CD4-positive, alpha-beta T cell treated with Interleukin-15 for 1 hour (primary cell): ENCODE results near the gene TTR.
A peak's percentile ranks its signal among the peaks of the same experiment; 100 is the strongest.

Experiments used
- DNase-seq: peaks from one replicate; pipeline ENCODE4 v3.0.0-alpha.2; 2020

The TTR gene

DNA sequence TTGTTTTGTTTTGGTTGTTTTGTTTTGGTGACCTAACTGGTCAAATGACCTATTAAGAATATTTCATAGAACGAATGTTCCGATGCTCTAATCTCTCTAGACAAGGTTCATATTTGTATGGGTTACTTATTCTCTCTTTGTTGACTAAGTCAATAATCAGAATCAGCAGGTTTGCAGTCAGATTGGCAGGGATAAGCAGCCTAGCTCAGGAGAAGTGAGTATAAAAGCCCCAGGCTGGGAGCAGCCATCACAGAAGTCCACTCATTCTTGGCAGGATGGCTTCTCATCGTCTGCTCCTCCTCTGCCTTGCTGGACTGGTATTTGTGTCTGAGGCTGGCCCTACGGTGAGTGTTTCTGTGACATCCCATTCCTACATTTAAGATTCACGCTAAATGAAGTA, at the start of gene TTR:
Gene TTR (plus strand): TSS at position 250 of the 400 bp plus-strand sequence. CDS start 26 bp downstream, at position 276.
- DNase-seq, result no peak

DNA sequence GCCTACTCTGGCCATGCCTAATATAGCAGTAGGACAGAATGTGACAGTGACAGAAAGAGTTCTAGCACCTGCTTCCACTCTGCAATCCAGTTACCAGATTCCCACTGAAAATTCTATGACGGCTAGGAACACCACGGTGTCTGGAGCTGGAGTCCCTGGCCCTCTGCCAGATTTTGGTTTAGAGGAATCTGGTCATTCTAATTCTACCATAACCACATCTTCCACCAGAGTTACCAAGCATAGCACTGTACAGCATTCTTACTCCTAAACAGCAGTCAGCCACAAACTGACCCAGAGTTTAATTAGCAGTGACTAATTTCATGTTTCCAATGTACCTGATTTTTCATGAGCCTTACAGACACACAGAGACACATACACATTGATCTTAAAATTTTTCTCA, 45.2 kb upstream of the TTR start:
- DNase-seq, result no peak

DNA sequence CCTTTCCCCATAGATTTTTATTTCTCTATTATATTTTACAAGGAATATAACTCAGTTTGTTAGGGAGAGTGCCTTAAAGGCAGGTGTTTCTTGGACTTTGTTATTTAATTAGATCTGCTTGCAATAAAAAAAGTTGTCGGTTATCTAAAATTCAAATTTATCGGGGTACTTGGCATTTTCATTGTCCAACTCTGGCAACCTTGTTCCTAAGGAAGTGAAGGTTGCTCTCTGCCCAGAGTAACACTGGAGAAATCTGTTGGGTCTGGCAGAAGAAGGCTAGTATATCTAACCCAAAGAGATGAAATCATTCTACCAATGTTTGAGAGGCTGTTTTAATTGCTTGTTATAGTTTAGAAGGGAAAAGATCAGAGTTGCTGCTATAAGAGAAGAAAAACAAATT, 42.8 kb upstream of the TTR start:
- no peak for DNase-seq

DNA sequence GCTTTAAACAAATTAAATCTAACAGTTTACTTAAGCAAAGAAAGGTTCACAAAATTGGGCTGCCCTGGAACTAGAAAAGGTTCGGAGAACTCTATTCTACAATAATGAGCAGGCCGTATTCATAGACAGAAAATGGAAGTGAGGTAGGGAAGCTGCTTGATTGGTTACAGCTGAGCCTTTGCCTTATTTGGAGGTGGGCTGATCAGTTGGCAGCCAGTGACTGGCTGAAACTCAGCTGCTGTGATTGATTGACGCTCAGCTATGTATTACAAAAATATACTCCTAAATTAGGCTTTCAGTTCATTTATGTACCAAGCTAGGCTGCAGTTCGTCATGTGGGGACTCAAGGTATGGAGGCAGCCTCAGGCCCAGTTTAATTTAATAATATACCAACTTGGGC, 42.3 kb upstream of the TTR start:
- no peak for DNase-seq

DNA sequence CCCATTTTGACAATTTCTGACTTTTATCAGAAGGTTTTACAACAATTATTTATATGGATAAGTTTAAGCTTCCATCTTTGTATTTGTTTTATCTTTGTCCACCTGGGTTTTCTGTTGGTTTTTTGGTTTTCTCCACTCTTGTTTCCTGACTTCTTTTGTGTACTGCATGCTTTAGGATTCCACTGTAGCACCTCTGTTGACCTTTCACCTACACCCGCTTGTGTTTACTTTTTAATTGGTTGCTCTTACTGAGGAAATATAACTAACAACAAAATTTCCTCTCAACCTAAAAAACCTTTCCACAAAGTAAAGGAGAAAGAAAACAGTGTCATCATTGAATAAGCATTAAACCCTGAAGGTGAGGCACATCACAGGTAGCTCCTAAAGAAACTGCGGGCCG, 39.8 kb upstream of the TTR start:
- no peak for DNase-seq

DNA sequence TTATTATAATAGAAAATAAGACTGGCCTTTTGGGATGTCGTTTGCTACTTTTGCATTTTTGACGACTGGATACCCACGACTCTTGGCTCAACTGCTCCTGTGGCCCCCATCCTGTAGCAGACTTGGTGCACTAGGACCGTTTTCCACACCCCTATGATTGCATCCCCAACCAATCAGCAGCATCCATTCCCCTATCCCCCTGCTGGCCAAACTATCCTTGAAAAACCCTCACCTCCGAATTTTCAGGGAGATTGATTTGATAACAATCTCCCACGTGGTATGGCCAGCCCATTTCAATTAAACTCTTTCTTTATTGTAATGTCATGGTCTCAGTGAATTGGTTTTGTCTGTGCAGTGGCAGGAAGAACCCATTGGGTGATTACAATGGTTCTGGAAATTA, 37.9 kb upstream of the TTR start:
- DNase-seq, result no peak

DNA sequence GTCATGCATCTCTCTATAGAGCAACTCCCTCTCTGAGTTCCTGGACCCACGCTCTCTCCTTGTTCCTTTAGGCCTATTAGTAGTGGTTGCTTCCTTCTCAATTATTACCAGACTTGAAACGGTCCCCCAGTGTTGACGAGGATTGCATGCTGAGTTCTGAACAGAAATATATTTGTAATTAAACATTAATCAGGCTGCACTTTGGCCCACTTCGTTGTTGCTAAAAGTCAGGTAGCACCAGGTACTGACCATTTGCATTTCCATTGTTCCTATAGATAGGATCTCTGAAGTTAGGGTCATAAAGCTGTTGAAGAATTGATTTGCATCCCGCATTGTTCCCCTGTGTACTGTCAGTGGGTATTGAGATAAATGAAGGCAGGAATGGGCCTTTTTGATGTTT, 36.9 kb upstream of the TTR start:
- no peak for DNase-seq

DNA sequence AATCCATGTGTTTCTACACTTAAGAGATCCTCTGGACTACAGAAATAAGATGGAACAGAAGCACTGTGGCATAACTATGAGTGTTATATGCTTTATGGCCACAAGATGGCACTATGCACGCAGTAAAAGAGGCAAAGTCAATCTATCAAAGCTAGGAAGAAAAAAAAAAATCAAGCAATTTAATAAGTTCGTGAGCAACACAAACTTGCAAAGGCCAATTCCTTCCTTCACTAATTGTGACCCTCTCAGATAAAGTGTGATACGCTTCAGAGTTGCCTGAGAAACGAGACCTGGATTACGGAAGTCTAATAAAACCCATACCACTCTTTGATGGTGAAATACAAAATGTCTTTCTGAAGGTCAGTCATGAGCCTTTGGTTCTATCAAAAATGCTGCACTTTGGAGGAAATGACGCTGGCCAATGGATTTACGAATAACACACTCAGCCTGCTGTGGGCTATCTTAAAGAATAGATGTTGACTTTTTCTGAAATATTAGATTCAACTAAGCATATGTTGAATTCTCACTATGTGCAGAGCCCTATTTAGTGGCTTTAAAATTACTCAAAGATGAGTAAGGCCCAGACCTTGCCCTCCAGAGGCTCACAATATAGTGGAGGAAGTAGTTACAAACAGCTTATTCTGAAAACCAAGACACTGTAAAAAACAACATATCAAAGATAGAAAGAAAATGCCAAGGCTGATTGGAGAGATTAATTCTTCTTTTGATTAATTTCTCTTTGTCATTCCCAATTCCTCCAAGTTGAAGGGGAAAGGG, 35.5 kb upstream of the TTR start:
- peak; percentile 27 for DNase-seq

DNA sequence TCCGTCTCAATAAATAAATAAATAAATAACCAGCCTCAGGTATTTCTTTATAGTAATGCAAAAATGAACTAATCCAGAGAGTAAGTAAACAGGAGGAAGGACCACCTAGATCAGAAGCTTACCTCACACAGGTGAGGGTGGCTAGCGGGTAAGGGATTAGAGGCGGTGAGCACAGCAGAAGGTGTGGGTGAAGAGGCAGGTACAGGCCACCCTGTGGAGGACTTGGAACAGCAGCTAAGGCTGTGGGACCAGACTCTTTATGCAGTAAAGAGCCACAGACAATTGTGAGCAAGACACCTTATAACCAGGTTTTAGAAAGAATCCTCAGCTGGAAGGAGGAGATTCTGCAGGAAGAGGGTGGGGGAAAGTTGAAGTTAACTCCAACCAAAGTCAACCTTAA, 34.2 kb upstream of the TTR start:
- no peak for DNase-seq

DNA sequence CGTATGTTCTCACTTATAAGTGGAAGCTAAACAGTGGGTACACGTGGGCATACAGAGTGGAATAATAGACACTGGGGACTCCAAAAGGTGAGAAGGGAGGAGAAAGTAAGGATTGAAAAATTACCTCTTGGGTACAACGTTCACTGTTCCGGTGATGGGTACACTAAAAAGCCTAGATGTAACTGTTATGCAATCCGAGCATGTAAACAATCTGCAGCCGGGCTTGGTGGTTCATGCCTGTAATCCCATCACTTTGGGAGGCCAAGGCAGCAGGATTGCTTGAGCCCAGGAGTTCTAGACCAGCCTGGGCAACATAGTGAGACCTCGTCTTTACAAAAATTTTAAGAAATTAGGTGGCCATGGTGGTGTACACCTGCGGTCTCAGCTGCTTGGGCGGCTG, 33.1 kb upstream of the TTR start:
- no peak for DNase-seq

DNA sequence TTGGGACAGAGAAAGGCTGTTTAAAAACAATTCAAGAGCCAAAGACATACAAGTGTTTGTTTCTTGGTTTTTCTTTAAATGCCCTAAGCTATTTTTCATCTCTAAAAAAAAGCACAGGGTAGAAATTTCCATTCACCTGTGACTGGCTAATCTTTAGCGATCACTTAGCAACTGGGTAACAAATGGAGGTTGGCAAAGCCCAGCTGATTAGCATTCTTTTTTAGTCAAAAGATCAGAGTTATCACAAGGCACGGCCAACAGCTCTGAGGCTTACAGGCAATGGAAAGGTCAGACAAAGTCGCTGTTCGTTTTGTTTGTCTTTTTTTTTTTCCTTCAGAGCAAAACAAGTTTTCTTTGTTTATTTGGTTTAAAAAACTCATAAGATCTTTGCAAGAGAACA, 29.0 kb upstream of the TTR start:
- DNase-seq, result no peak

DNA sequence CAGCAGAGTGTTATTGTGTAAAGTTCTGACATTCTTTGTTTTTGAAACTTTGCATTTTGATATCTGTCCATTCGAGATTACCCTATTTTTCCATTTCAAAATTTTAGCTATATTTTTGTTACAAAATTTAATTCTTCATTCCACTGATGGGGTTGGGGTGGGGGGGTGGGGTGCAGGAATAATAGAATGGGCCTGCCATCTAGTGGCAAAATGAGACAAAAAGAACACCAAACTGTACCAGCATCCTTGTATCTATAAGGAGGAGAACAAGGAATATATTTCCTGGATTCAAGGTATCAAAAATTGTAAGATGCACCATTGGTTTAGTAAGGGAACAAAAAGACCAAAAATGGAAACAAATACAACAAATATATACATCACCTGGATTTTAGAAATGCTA, 27.9 kb upstream of the TTR start:
- no peak for DNase-seq

DNA sequence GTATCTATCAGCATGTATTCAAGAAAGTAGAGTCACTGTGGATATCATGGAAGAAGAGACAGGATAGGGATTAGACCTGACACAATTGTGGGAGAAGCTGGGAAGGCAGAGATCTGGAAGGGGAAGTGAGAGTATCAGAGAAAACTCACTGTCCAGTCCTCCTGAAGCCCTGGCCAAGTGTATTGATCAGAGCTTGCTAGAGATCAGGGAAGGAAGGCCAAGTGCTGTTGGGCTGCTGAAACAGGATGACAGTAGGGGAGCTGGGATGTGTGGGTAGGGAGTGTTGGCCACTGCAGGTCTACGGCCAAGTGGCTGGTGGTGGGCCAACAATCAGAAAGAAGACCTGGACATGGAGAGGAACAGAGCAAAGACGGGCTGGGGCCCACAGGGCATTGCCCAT, 26.3 kb upstream of the TTR start:
- DNase-seq, result no peak

DNA sequence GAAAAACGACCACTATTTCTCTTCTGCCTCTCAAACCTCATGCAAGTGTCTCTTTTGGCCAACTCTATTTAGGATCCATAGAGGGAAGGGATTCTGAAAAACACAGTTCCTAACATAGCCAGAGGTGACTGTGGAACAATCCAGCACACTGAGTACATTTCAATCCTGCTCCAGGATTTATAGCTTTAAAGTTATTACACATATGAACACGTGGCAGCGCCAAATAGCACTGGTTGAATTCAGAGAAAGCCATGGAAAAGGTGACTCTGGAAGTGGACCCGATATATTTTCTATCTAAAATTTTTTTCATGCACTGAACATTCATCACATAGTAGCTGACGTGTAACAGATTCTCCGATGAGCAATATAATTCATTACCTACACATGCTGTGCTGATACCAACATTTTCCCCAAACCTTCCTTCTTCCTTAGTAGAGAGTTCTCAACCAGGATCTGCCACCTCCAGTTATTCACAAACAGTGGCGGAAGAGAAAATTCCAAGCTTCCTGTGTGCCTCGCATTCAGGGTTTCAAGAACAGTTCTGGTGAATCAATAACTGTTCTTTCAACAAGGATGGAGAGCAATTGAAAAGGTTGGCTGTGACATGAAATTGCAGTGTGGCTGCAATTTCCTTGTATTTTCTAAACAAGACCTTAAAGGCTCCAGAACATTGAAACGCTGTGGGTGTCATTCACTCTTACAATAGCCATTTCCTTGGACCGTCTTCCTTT, 25.7 kb upstream of the TTR start:
- DNase-seq, result no peak

DNA sequence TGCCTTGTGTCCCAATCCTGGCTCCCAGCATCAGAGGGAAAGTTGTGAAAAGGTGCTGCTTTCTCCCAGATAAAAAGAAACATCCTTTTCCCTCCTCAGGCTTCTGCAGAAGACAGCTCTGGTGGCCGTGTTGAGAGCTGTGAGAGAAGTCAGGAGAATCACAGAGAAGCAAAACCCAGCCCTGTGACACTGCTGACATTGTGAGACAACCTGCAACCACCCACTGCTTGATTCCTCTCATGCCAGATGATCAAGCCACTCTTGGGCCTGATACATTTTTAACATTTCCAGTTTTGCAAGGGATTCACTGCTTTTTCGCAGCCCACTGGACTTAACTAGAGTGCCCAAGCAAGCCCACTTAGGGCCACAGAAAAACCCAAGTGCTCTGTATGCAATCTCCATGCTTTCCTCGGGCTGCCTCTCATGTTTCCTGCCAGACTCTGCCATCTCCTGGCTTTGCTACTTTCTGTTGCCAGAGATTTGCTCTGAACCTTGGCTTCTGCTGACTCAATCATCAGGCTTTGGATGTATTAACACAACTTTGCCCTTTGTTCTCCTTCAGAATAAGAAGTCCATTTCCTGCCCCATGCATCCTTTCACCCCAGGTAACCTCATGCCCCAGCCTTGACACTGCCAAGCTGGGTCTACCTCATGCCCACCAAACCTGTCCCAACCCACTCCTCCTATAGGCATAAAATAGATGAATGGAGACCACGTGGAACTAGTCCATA, 24.9 kb upstream of the TTR start:
- DNase-seq, result no peak

DNA sequence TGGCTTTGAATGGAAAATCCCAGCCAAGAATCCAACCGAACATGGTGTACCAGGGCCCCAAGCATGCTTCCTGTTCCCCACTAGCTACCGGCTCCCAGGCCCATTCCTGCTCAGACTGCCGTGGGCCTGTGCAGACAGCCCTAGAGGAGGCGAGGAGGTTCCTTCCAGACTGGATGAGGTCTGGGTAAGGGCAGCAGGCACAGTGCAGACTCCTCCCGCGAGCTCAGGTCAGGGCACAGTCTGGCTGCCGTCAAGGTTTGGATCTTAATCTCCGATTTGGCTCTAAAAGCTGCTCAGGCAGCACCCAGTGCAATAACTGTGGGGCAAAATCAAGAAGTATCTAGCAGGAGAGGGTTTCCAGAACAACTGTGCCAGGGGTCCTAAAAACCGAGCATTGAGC, 19.3 kb upstream of the TTR start:
- DNase-seq, result no peak

DNA sequence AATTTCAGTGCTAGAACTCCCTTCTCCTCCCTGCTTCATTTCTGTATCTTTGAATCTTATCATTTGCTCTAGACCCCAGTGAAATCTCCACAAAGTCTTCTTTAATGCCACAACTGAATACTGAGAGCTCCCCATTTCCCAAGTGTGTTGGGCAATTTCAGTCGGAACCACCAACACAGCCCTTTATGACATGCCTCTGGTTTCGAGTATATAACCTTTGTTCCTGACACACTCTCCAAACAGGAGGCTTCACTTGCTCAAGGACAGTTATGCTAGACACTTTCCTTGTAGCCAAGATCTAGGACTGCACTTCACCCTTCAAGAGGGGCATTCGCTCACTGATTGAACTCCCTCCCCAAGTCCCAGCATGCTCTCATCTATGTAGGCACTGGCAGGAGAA, 18.6 kb upstream of the TTR start:
- DNase-seq, result no peak

DNA sequence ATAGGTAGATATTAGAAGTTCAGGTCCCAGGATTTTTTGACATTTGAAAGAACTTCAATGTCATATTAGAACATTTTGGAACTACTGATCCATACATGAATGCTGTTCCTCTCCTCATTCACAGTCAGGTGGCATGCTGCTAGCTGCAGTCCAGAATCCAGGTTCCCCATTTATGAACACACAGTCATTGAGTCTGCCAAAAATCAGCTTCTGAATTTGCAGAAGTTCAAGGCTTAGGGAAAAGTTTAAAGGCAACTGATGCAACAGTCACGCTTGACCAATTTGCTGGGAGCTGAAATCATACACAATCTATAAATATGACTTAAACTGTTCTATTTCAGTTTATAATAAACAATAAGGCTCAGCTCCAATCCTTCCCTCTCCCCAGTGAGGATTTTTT, 17.3 kb upstream of the TTR start:
- DNase-seq, result no peak

DNA sequence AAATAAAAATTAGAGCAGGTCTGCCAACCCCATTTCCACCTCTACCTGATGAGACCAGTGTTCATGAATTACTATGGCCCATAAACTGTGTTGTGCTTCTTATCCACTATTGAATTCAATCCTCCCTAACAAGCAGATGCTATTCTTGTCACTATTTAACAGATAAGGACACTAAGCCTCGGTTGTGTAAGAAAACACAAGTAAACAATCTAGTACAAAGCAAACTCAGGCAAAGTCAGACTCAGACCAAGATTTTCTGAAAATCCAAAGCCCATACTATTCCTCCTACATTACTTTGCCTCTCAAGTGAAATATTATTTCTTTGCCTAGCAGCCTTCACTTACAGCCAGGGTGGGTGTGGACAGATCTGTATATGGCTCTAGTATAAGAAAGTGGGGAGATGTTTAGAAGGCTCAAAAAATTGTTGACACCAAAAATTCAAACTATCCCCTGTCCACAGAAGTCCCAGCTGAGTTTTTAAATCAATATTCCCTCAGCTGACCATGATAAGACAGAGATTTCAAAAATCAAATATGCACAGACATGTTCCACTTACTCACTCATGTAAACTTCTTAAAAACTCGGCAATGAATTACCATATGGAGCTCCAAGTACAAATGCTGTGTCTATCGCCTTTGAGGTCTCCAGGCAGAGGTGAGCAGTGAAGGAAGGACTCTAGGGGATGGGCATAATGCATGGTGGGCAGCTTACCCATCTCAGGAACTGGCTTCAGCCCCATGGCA, 16.0 kb upstream of the TTR start:
- no peak for DNase-seq

DNA sequence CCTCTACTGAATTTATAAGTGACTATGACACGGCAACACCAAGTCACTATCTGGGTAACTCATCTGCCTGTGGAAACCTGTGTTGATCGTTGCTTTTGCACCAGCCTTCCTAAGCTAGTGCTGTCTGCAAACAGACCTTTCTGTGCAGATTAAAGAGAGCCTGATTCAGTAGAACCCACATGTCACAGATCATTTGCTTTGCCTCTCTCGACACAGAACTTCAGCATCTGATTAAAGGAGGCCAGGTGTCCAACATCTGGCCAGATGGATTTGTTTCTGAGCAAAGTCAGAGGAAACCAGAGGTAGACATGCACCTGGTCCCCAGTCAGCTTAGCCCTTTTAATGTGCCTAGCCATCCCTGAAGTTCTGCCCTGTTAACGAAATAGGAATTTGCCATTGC, 15.0 kb upstream of the TTR start:
- DNase-seq, result no peak

DNA sequence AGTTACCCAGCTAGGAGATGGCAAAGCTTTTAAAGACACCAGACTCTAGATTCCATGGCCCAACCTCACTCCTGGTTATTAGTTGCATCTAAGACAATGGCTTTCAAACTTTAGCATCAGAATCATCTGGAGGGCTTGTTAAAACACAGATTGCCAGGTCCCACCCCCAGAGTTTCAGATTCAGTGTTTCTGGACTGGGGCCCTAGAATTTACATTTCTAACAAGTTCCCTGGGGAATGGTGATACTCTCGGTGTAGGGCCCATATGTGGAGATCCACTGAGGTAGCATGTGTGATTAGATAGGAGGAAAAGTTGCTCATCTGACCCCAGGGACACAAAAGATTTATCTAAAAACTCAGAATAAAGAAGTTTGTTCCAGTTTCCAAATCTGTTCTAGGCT, 14.5 kb upstream of the TTR start:
- DNase-seq, result no peak

DNA sequence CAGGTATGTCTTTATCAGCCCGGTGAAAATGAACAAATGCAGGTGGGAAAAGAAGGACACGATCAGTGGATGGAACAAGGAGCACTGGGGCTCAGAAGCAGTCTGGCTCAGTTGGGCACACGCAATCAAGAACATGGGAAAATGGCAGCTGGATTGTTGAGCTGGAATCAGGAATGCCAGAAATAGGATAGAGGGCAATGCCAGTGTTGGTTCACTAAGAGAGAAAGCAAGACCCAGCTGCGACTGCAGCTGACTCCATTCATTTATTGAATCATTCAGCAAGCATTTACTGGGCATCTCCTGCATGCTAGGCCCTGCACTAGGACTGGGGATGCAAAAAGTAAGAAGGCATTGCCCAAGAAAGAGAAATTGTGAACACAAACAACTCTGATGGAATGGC, 13.6 kb upstream of the TTR start:
- DNase-seq, result no peak

DNA sequence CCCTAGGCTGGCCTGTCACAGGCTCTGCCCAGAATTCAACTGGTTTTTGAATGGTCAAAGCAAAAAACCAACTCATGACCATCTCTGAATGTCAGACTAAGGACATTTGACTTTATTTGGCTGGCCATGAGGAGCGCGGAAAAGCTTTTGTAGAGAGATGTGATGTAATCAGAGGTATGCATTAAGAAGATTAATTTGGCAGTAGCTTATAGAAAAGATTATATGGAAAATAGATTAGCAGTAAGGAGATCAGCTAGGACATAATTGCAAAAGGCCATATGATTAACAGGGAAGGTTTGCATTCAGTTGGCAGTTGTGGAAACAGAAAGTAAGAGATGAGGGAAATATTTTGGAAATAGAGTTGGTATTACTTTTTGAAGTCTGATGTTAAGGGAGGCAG, 12.3 kb upstream of the TTR start:
- no peak for DNase-seq
